MCF 10A (cell line): ENCODE data around the gene KIF5A. TPM values are rescaled to one million over a fixed set of nuclear protein-coding genes. Genes with fewer than 3 reads are reported as not detected.
"Not testable (repeated sequence)": the region's sequence is repeated elsewhere in the genome, so short reads cannot be mapped to it uniquely, and the experiment has no call there.

Source experiments
- BruUV-seq: library from RNA; stranded (reverse); fragments of 400-500 nt; replicated peaks from 2 replicates; lab custom pipeline; 2021; lab: Mats Ljungman, UMichigan
- CTCF ChIA-PET: fragments of 300-600 bp; sonication (Branson Sonifier 250); formaldehyde crosslinking; extraction: SDS; loops from one replicate; lab custom pipeline; 2021; ENCODE audit warnings: antibody characterized with exemption, inconsistent platforms; lab: Yijun Ruan, JAX
- POLR2A ChIA-PET: fragments of 300-600, 350-650 bp; sonication (Branson Sonifier 250); formaldehyde crosslinking; extraction: SDS; loops from one replicate; lab custom pipeline; 2020; ENCODE audit warnings: antibody characterized with exemption, inconsistent platforms; lab: Yijun Ruan, JAX
- DNase-seq: peaks from one replicate; pipeline ENCODE4 v3.0.0-alpha.2; 2018; ENCODE audit not compliant: unreplicated experiment
- H3K27ac Mint-ChIP-seq: one replicate; pipeline ENCODE4 v1.8.0; 2022; ENCODE audit warnings: mild to moderate bottlenecking, low read depth, mixed read lengths; ENCODE audit not compliant: unreplicated experiment
- H3K27me3 Mint-ChIP-seq: one replicate; pipeline ENCODE4 v1.8.0; 2022; ENCODE audit warnings: mixed read lengths; ENCODE audit not compliant: insufficient read depth, unreplicated experiment
- H3K36me3 Mint-ChIP-seq: one replicate; pipeline ENCODE4 v1.8.0; 2022; ENCODE audit warnings: mild to moderate bottlenecking, moderate library complexity, mixed read lengths; ENCODE audit not compliant: insufficient read depth, unreplicated experiment
- H3K4me1 Mint-ChIP-seq: one replicate; pipeline ENCODE4 v1.8.0; 2022; ENCODE audit warnings: mixed read lengths; ENCODE audit not compliant: insufficient read depth, unreplicated experiment
- H3K4me3 Mint-ChIP-seq: one replicate; pipeline ENCODE4 v1.8.0; 2022; ENCODE audit warnings: mild to moderate bottlenecking, moderate library complexity, mixed read lengths; ENCODE audit not compliant: unreplicated experiment
- H3K9me3 Mint-ChIP-seq: one replicate; pipeline ENCODE4 v1.8.0; 2022; ENCODE audit warnings: mixed read lengths; ENCODE audit not compliant: unreplicated experiment
- intact Hi-C: fragments of 100-400 bp; cut with micrococcal nuclease; formaldehyde crosslinking; loops from 2 replicates; pipeline ENCODE4 v1.14.1; 2022
- total RNA-seq: library from RNA; stranded (reverse); gene quantifications from 2 replicates; pipeline ENCODE4 v1.2.3, GENCODE V29; 2022
- TF ChIP-seq, protein P1 (sequence below): fragments of 200-600 bp; IDR thresholded peaks from one replicate; pipeline ENCODE4 v1.8.0; 2022; ENCODE audit warnings: antibody characterized with exemption, mild to moderate bottlenecking; ENCODE audit not compliant: unreplicated experiment

The KIF5A gene
- total RNA-seq, 1 experiment from 2014 or later = 0.56 TPM

DNA sequence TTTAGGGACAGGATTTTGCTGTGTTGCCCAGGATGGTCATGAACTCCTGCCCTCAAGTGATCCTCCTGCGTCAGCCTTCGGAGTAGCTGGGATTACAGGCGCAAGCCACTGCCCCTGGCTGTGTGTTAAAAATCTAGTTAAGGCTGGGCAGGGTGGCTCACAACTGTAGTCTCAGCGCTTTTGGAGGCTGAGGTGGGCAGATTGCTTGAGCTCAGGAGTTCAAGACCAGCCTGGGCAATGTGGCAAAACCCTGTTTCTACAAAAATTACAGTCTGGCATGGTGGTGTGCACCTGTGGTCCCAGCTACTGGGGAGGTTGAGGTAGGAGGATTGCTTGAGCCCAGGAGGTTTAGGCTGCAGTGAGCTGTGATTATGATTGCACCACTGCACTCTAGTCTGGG is 38.7 kb upstream of the KIF5A start:
- Mint-ChIP-seq H3K36me3 (peaks cover 88% of the 10 kb centered on the region), H3K4me1 (peaks cover 12% of the 10 kb centered on the region), H3K9me3 (no peaks in the 10 kb centered on the region), H3K27ac (no peak overlapping the region), H3K27me3 (no peaks in the 10 kb centered on the region), H3K4me3 (no peak overlapping the region)
- intact Hi-C loops = no loop called here
- POLR2A ChIA-PET = interaction anchor here (0.7 to 3.0 kb wide), 3 partner anchors 8 to 12 kb away, joined by 4 to 37 read pairs (median 5); partner anchors contain the start of gene DDIT3
- TF ChIP-seq, protein P1, sequence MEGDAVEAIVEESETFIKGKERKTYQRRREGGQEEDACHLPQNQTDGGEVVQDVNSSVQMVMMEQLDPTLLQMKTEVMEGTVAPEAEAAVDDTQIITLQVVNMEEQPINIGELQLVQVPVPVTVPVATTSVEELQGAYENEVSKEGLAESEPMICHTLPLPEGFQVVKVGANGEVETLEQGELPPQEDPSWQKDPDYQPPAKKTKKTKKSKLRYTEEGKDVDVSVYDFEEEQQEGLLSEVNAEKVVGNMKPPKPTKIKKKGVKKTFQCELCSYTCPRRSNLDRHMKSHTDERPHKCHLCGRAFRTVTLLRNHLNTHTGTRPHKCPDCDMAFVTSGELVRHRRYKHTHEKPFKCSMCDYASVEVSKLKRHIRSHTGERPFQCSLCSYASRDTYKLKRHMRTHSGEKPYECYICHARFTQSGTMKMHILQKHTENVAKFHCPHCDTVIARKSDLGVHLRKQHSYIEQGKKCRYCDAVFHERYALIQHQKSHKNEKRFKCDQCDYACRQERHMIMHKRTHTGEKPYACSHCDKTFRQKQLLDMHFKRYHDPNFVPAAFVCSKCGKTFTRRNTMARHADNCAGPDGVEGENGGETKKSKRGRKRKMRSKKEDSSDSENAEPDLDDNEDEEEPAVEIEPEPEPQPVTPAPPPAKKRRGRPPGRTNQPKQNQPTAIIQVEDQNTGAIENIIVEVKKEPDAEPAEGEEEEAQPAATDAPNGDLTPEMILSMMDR = no peak
- CTCF ChIA-PET = interaction anchor here (0.7 to 1.0 kb wide), 2 partner anchors 48 to 204 kb away, joined by 3 to 4 read pairs; no protein-coding TSS in a partner anchor
- DNase-seq = no peak
- BruUV-seq = no TSS peak

DNA sequence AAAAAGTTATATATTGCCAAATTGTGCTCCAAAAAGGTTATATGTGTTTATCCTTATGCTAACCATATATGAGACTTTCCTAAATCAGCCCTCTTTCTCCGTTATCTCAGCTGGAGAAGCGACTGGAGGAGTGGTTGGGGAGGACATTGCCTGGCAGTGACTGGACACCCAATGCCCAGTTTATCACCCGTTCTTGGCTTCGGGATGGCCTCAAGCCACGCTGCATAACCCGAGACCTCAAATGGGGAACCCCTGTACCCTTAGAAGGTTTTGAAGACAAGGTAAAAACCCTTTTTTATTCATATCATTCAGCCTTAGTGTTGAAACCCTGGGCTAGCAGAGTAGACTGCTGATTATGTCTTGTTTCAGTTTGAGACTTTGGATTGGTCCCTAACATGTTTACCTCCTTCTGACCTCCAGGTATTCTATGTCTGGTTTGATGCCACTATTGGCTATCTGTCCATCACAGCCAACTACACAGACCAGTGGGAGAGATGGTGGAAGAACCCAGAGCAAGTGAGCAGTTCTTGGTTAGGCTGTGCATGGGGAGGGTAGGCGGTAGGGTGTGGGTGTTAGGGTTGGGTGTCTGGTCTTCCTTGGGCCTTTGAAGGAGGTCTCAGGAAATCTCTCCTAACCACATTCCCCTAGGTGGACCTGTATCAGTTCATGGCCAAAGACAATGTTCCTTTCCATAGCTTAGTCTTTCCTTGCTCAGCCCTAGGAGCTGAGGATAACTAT is 38.1 kb upstream of the KIF5A start:
- Mint-ChIP-seq H3K9me3 (no peaks in the 10 kb centered on the region), H3K4me1 (peaks cover 14% of the 10 kb centered on the region), H3K27ac (no peak overlapping the region), H3K4me3 (no peak overlapping the region), H3K27me3 (no peaks in the 10 kb centered on the region), H3K36me3 (peaks cover 88% of the 10 kb centered on the region)
- ChIA-PET POLR2A (interaction anchor here (0.7 to 3.0 kb wide), 3 partner anchors 8 to 12 kb away, joined by 4 to 37 read pairs (median 5); partner anchors contain the start of gene DDIT3), CTCF (interaction anchor here (0.7 to 1.0 kb wide), 2 partner anchors 49 to 204 kb away, joined by 3 to 4 read pairs; no protein-coding TSS in a partner anchor)
- no TSS peak for BruUV-seq
- TF ChIP-seq, protein P1 = no peak
- intact Hi-C loops = no loop called here
- DNase-seq = no peak

DNA sequence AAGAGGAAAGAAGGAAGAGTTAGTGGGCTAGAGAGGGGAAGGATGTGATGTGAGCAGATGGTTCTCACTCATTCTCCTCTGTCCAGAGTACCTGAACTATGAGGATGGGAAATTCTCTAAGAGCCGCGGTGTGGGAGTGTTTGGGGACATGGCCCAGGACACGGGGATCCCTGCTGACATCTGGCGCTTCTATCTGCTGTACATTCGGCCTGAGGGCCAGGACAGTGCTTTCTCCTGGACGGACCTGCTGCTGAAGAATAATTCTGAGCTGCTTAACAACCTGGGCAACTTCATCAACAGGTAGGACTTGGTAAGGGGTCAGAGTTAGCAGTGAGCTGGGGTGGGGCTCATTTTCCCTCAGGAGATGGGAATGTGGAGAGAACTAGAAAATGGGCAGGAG is 37.2 kb upstream of the KIF5A start:
- Mint-ChIP-seq H3K27ac (no peak overlapping the region), H3K27me3 (no peaks in the 10 kb centered on the region), H3K36me3 (peaks cover 96% of the 10 kb centered on the region), H3K4me3 (no peak overlapping the region), H3K9me3 (no peaks in the 10 kb centered on the region), H3K4me1 (peaks cover 23% of the 10 kb centered on the region)
- intact Hi-C loops = no loop called here
- ChIA-PET POLR2A (no interaction called here), CTCF (interaction anchor here (0.7 kb wide), 1 partner anchor 53 kb away, joined by 4 read pairs; the partner anchor contains the start of gene GLI1)
- BruUV-seq = no TSS peak
- no peak for DNase-seq
- TF ChIP-seq, protein P1 = no peak

DNA sequence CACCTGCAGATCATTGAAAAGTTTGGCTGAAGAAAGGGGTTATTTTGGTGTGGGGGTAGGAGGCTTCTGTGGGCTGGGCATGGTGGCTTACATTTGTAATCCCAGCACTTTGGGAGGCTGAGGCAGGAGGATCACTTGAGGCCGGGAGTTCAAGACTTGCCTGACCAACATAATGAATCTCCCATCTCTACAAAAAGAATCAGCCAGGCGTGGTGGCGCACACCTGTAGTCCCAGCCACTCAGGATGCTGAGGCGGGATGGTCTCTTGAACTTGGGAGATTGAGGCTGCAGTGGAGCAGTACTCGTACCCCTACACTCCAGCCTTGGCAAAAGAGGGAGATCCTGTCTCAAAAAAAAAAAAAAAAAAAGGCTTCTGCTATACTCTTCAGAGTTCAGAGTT is 36.6 kb upstream of the KIF5A start:
- POLR2A ChIA-PET = no interaction called here
- H3K4me1 Mint-ChIP-seq = peaks cover 28% of the 10 kb centered on the region

DNA sequence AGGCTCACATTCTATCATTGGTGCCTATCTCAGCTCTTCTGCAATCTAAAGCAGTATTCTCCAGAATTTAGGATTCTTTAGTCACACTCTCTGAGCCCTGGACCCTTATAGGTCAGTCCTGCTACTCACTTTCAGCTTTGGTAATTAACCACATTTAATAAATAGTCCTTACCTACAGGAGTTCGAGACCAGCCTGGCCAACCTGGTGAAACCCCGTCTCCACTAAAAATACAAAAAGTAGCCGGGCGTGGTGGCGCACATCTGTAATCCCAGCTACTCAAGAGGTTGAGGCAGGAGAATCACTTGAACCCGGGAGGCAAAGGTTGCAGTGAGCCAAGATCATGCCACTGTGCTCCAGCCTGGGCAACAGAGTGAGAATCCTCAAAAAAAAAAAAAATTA is 36.2 kb upstream of the KIF5A start:
- DNase-seq, H3K27ac Mint-ChIP-seq, intact Hi-C loops, H3K4me3 Mint-ChIP-seq, CTCF ChIA-PET, BruUV-seq, H3K9me3 Mint-ChIP-seq, H3K27me3 Mint-ChIP-seq: not testable (repeated sequence)
- Mint-ChIP-seq H3K36me3 (peaks cover 100% of the 10 kb centered on the region), H3K4me1 (peaks cover 32% of the 10 kb centered on the region)
- POLR2A ChIA-PET = interaction anchor here (0.6 to 3.0 kb wide), 3 partner anchors 9 to 231 kb away, joined by 4 to 9 read pairs (median 5); partner anchors contain the start of gene TSPAN31

More for the DNA sequence above, 36.6 kb upstream of the KIF5A start:
- Mint-ChIP-seq H3K4me3 (no peak overlapping the region), H3K27ac (no peak overlapping the region), H3K27me3 (no peaks in the 10 kb centered on the region), H3K36me3 (peaks cover 96% of the 10 kb centered on the region), H3K9me3 (no peaks in the 10 kb centered on the region)
- CTCF ChIA-PET = no interaction called here
- TF ChIP-seq, protein P1 = no peak
- no peak for DNase-seq
- intact Hi-C loops = no loop called here
- no TSS peak for BruUV-seq

DNA sequence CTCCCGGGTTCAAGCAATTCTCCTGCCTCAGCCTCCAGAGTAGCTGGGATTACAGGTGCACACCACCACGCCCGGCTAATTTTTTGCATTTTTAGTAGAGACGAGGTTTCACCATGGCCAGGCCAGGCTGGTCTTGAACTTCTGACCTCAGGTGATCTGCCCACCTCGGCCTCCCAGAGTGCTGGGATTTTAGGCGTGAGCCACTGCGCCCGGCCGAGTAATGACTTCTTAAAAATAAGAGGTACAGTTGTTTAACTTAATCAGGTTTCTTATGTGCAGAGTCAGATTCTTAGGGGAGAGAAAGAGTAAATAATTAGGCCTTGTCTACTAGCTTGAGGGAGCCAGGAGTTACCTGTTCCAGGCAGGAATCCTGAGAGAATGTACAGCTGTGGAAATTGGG is 35.6 kb upstream of the KIF5A start:
- ChIA-PET CTCF (interaction anchor here (0.6 to 0.7 kb wide), 2 partner anchors 26 to 178 kb away, joined by 3 to 4 read pairs; partner anchors contain the start of gene MARS1), POLR2A (interaction anchor here (0.6 to 3.0 kb wide), 4 partner anchors 10 to 230 kb away, joined by 4 to 9 read pairs (median 4); partner anchors contain the start of gene TSPAN31)
- BruUV-seq, H3K27ac Mint-ChIP-seq, H3K9me3 Mint-ChIP-seq, H3K4me3 Mint-ChIP-seq, intact Hi-C loops, DNase-seq, H3K27me3 Mint-ChIP-seq: not testable (repeated sequence)
- Mint-ChIP-seq H3K4me1 (peaks cover 38% of the 10 kb centered on the region), H3K36me3 (peaks cover 100% of the 10 kb centered on the region)
